ACC112 (cell line): ENCODE measurements around the gene CTBP2.
"Not testable (repeated sequence)": the region's sequence is repeated elsewhere in the genome, so short reads cannot be mapped to it uniquely, and the experiment has no call there.

Experiments used
- H2AFZ ChIP-seq: fragments of 200-600 bp; sonication (generic); one replicate; pipeline ENCODE4 v1.6.0; 2017; ENCODE audit warnings: antibody characterized with exemption, low read length; ENCODE audit not compliant: unreplicated experiment
- H3K27ac ChIP-seq: fragments of 200-600 bp; sonication (generic); 2 replicates; pipeline ENCODE4 v1.5.1; 2014; ENCODE audit warnings: low read depth, mild to moderate bottlenecking, antibody characterized with exemption, low read length, moderate library complexity
- H3K27me3 ChIP-seq: fragments of 200-600 bp; sonication (generic); 2 replicates; pipeline ENCODE4 v1.6.1; 2014; ENCODE audit warnings: mild to moderate bottlenecking, antibody characterized with exemption, low read length, moderate library complexity, mixed read lengths; ENCODE audit not compliant: insufficient read depth
- H3K36me3 ChIP-seq: fragments of 200-600 bp; sonication (generic); 2 replicates; pipeline ENCODE4 v1.6.1; 2016; ENCODE audit warnings: mild to moderate bottlenecking, antibody characterized with exemption, low read length, moderate library complexity, mixed read lengths; ENCODE audit not compliant: insufficient read depth
- H3K4me1 ChIP-seq: fragments of 200-600 bp; sonication (generic); one replicate; pipeline ENCODE4 v1.6.1; 2016; ENCODE audit warnings: low read length, mixed read lengths; ENCODE audit not compliant: insufficient read depth, unreplicated experiment, control insufficient read depth
- H3K4me3 ChIP-seq: fragments of 200-600 bp; sonication (generic); 2 replicates; pipeline ENCODE4 v1.5.1; 2014; ENCODE audit warnings: mild to moderate bottlenecking, low read depth, low read length
- H3K79me2 ChIP-seq: fragments of 200-600 bp; sonication (generic); one replicate; pipeline ENCODE4 v1.6.0; 2016; ENCODE audit warnings: low read length; ENCODE audit not compliant: control insufficient read depth, unreplicated experiment, insufficient read depth

Gene CTBP2

DNA sequence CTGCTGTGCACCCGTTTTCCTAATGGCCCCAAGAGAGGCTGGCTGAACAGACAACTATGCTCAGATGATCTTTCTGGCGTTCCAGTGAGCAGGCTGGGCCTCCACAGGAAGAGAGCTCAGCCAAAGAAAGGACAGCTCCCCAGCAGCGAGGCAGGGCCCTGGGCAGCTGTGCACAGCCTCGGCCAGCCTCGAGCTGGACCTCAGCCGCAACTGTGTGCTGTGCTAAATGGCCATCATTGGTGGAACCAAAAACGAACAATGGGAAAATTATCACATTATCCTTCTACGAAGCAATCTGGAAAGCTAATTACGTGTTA is 97.5 kb downstream of the CTBP2 start:
- H3K79me2 ChIP-seq: peaks cover 58% of the 10 kb centered on the region
- H3K4me3 ChIP-seq: no peak overlapping the region
- no peaks in the 10 kb centered on the region for H3K36me3 ChIP-seq
- peaks cover 45% of the 10 kb centered on the region for H3K4me1 ChIP-seq
- H3K27ac ChIP-seq: no peak overlapping the region
- no peaks in the 10 kb centered on the region for H3K27me3 ChIP-seq
- H2AFZ ChIP-seq: no peak overlapping the region

DNA sequence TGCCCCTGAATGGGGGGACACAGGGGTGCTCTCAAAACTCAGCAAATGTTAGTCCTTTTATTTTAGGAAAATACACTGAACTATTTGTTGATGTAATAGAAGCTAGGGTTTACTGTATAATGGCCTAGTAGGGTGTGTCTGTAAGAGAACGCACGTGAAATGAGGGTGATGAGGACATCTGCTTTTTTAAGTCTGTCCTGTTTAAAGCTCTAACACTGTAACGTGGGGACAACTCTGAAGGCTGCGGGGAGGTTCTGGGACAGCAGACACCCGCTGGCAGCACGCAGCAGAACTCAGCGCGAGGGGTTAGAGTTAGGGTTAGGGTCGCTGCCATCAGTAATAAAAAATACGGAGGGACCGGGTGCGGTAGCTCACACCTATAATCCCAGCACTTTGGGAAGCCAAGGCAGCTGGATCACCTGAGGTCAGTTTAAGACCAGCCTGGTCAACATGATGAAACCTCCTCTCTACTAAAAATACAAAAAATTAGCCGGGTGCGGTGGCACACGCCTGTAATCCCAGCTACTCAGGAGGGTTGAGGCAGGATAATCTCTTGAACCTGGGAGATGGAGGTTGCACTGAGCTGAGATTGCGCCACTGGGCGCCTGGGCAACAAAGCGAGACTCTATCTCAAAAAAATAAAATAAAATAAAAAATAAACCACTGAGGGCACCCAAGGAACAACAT is 98.0 kb downstream of the CTBP2 start:
- Histone ChIP-seq H3K27me3 (no peaks in the 10 kb centered on the region), H3K4me3 (no peak overlapping the region), H3K27ac (no peak overlapping the region), H3K79me2 (peaks cover 62% of the 10 kb centered on the region), H2AFZ (no peak overlapping the region), H3K36me3 (no peaks in the 10 kb centered on the region), H3K4me1 (peaks cover 50% of the 10 kb centered on the region)

DNA sequence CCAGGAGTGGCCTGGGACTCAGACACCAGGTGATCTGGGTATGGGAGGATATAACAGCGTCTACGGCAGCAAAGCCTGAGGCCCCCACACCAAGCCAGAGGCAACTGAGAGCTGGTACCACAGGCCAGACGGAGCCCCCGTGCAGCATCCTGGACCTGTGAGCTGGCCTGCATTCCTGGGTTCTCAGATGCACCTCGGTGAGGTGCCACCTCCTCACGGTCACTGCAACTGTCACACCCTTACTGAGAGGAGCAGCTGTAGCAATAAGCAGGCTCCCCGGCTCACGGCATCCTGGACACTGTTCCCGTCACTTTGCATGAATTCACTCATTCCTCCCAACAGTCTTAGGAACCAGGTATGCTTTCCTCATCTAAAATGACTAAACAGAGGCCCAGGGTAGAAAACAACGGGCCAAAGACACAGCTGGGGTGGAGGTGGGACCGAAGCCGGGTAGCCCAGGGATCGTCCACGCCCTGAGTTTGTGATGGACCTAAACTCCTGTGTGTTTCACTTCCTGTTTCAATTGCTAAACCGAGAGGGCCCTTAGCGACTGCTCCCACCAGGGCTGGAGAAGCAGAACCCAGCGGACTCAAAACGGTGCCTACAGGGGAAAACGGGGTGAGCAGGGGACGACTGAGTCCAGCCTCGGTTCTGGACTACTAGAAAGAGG is 98.7 kb downstream of the CTBP2 start:
- Histone ChIP-seq H3K27ac (peak overlapping the region; percentile 48; the same call in 1 of the 2 replicates), H3K4me3 (no peak overlapping the region), H3K27me3 (no peaks in the 10 kb centered on the region), H3K4me1 (peaks cover 57% of the 10 kb centered on the region), H3K36me3 (no peaks in the 10 kb centered on the region), H3K79me2 (peaks cover 64% of the 10 kb centered on the region), H2AFZ (no peak overlapping the region)

DNA sequence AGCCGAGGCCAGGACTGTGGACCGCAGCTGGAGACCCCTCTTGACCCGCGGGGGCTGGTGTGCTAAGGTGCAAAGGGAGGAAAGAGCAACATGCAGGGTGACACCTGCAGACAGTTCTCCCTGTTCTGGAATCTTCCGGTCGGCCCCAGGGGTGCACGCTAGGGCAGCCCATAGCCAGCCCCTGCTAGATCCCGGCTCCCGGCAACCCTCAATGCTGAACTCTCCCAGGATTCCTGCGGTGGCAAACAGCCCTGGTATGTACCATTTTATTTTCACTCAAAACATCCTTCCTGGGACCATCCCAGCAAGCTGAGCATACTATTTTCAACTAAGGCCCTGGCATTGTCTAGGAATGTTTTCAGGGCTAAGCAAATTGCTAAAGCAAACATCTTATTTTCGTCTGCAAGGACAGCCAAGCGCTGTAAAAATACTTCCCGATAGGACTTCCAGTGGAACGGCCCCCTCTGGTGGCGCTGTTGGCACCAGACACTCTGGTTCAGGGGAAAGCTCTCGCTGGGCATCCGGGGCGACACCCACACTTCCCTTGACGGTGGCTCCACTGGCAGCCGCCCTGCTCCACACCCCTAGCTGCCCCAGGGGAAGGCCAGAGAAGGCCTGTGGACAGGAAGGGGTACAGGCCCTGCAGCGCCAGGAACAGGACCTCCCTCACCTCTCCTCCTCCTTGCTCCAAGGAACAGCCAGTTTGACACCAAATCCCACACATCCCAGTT is 99.4 kb downstream of the CTBP2 start:
- Histone ChIP-seq H3K79me2 (peaks cover 71% of the 10 kb centered on the region), H3K4me1 (peaks cover 60% of the 10 kb centered on the region), H3K27me3 (no peaks in the 10 kb centered on the region), H2AFZ (no peak overlapping the region), H3K27ac (peak overlapping the region; percentile 48; the same call in 1 of the 2 replicates), H3K36me3 (no peaks in the 10 kb centered on the region), H3K4me3 (0 out of 2 replicates have a peak overlapping the region, but pooled peaks have one; percentile 36)

DNA sequence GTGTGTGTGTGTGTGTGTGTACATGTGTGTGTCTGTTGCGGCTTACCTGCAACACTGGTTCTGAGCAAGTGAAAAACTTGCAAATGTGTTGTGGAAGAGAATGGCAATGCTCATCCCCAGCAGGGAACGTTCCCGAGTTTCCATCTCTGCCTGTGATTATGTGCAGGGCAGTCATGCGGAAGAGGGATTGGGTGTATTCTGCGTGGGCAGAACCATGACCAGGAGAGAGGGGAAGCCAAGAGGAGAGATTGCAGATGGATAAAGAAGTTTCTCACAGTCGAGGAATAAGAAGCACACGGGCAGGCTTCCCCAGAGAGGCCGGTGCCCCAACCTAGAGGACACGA is 99.9 kb downstream of the CTBP2 start:
- Histone ChIP-seq H3K79me2 (peaks cover 73% of the 10 kb centered on the region), H2AFZ (no peak overlapping the region), H3K4me3 (no peak overlapping the region), H3K27ac (peak overlapping the region; percentile 48; the same call in 1 of the 2 replicates), H3K4me1 (peaks cover 56% of the 10 kb centered on the region), H3K27me3 (no peaks in the 10 kb centered on the region), H3K36me3 (no peaks in the 10 kb centered on the region)

DNA sequence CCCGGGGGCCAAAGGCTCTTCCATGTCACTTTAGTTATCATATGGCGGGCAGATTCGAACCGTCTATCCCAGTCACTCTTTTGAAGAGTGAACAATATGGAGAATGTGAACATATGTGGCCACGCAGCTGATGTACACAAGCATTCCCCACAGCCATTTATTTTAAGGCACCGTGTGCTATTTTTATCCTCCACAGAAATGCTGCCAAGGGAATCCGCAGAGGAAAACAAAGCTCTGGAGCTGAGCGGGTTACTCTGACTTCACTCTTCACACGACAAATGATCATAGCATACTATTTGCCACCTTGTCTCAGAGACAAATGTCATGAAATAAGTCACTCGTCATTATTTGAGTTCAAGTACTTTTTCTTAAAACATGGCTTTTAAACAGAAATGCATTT is 100.3 kb downstream of the CTBP2 start:
- Histone ChIP-seq H3K79me2 (peaks cover 78% of the 10 kb centered on the region), H3K4me3 (no peak overlapping the region), H2AFZ (no peak overlapping the region), H3K36me3 (no peaks in the 10 kb centered on the region), H3K4me1 (peaks cover 52% of the 10 kb centered on the region), H3K27ac (no peak overlapping the region), H3K27me3 (no peaks in the 10 kb centered on the region)

DNA sequence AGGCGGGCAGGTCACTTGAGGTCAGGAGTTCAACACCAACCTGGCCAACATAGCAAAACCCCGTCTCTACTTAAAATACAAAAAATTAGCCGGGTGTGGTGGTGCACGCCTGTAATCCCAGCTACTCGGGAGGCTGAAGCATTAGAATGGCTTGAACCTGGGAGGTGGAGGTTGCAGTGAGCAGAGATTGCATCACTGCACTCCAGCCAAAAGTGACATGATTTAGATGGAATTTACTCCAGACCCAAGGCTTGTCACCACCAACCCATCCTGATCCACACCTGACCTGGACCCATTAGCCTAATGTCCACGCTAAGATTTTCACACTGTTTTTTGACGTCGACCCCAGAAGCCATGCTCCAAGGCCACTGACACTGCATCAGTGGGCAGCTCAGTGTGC is 101.0 kb downstream of the CTBP2 start:
- not testable (repeated sequence) for H3K36me3 ChIP-seq, H3K4me3 ChIP-seq, H3K27me3 ChIP-seq, H3K27ac ChIP-seq, H2AFZ ChIP-seq
- H3K79me2 ChIP-seq: peaks cover 84% of the 10 kb centered on the region
- H3K4me1 ChIP-seq: peaks cover 45% of the 10 kb centered on the region

DNA sequence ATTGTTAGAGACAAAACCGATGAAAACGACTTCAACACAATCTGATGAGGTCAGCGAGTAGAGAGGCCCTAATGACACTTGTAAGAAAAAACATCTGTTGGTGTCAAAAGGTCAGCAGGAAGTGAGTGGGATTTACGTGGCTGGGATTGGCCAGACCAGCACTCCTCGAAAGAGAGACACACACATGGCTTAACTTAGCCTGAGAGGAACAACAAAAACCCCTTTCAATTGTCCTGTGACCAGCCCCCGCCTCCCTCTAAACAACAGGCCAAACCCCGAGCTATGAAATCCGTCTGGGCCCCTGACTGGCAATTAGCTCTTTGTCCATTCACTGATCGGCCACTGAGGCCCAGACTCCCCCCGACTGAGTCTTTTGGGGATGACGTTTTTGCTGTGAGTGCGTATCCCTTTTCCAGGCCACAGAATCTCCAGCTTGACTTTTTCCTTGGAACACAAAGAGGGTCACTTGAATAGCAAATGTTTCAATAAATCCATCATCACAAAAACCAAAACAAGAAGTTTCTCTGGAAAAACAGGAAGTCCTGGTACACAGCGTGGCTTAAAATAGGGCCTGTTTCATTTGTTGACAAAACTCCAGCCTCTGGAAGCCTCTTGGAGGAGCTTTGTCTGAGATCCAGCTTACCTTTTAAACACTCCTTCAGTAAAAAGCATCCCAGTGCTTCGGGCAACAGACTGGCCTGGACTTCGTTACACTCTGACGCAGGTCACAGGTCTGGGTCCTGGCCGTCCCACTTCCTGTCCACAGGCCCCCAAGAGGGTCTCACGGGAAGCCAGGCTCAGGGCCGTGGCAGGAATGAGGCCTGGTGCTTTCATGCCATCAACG is 103.0 kb downstream of the CTBP2 start:
- Histone ChIP-seq H3K79me2 (peaks cover 87% of the 10 kb centered on the region), H3K27ac (peak overlapping the region; percentile 70), H3K4me3 (no peak overlapping the region), H3K36me3 (no peaks in the 10 kb centered on the region), H2AFZ (peak overlapping the region; percentile 51), H3K4me1 (peaks cover 40% of the 10 kb centered on the region), H3K27me3 (no peaks in the 10 kb centered on the region)

DNA sequence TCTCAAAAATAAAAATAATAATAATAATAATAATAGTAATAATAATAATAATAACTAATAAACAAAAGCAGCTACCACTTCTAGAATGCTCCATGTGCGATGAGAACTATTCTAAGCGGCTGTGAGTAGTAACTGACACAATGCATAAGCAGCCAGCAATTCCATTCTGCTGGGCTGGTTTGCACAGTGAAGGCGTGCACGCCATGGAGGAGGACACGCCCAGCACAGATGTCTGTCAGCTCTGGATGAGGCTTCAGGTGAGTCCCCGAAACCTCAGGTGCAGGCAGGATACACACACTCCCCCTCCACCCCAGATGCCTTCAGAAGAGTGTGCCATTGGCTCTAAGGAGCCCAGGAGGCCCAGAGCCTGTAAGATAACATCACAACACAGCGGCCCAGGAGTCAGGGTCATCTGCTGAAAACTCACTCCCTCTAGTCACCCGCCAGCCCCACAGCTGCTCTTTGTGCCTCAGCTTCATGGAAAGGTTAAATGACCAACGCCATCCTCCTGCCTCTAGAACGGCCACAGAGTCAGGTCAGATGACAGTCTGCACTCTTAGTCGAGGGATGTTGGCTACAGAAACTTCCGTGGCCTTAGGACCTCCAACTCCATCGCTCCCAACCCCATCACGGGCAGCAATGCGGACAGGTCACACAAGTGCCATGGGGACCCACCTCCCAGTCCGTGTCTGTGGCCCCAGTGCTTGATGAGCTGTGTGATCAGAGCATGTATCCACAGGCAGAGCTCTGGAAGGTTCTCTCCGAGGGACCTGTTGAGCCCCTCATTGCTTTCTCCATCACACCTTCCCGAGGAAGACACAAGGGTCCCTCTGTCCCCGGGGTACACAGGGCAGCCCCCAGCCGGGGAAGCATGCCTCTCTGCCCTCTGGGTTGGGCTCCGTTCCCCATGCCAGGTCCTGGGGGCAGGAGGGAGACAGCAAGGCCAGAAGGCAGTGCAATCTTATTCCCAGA is 103.9 kb downstream of the CTBP2 start:
- Histone ChIP-seq H3K27ac (peak overlapping the region; percentile 70; the same call in 1 of the 2 replicates), H2AFZ (no peak overlapping the region), H3K27me3 (no peaks in the 10 kb centered on the region), H3K4me1 (peaks cover 33% of the 10 kb centered on the region), H3K79me2 (peaks cover 82% of the 10 kb centered on the region), H3K36me3 (no peaks in the 10 kb centered on the region), H3K4me3 (no peak overlapping the region; the same call in 1 of the 2 replicates)
